Chondrocyte (in vitro differentiated cells): ENCODE results near the gene RNF145. TPM values are rescaled to one million over a fixed set of nuclear protein-coding genes. Genes with fewer than 3 reads are reported as not detected.
"Not testable (repeated sequence)": the region's sequence is repeated elsewhere in the genome, so short reads cannot be mapped to it uniquely, and the experiment has no call there.

ENCODE experiments used
- DNase-seq: peaks from one replicate; pipeline ENCODE4 v3.0.0; 2021; ENCODE audit warnings: mixed read lengths, low spot score
- H3K27ac Mint-ChIP-seq: one replicate; pipeline ENCODE4 v1.8.0; 2021; ENCODE audit warnings: mild to moderate bottlenecking, moderate library complexity, mixed read lengths; ENCODE audit not compliant: unreplicated experiment
- H3K27me3 Mint-ChIP-seq: 2 replicates; pipeline ENCODE4 v1.8.0; 2021; ENCODE audit warnings: low read depth, mixed read lengths
- H3K36me3 Mint-ChIP-seq: 2 replicates; pipeline ENCODE4 v1.8.0; 2021; ENCODE audit warnings: low read depth, mixed read lengths
- H3K4me1 Mint-ChIP-seq: 2 replicates; pipeline ENCODE4 v1.8.0; 2021; ENCODE audit warnings: low read depth, mild to moderate bottlenecking, mixed read lengths
- H3K4me3 Mint-ChIP-seq: one replicate; pipeline ENCODE4 v1.8.0; 2021; ENCODE audit warnings: mild to moderate bottlenecking, moderate library complexity, mixed read lengths; ENCODE audit not compliant: unreplicated experiment
- H3K9me3 Mint-ChIP-seq: 2 replicates; pipeline ENCODE4 v1.8.0; 2021; ENCODE audit warnings: low read depth, mixed read lengths
- total RNA-seq: library from RNA; stranded (reverse); gene quantifications from 3 replicates; pipeline ENCODE4 v1.2.1, GENCODE V29; 2021
- TF ChIP-seq, protein P1 (sequence below): fragments of 200-600 bp; sonication (generic); IDR thresholded peaks from 2 replicates; pipeline ENCODE4 v1.5.0; 2021; ENCODE audit warnings: antibody characterized with exemption, mild to moderate bottlenecking, moderate library complexity

The RNF145 gene
- total RNA-seq, 1 donor from 2014 or later: 83.9 TPM

DNA sequence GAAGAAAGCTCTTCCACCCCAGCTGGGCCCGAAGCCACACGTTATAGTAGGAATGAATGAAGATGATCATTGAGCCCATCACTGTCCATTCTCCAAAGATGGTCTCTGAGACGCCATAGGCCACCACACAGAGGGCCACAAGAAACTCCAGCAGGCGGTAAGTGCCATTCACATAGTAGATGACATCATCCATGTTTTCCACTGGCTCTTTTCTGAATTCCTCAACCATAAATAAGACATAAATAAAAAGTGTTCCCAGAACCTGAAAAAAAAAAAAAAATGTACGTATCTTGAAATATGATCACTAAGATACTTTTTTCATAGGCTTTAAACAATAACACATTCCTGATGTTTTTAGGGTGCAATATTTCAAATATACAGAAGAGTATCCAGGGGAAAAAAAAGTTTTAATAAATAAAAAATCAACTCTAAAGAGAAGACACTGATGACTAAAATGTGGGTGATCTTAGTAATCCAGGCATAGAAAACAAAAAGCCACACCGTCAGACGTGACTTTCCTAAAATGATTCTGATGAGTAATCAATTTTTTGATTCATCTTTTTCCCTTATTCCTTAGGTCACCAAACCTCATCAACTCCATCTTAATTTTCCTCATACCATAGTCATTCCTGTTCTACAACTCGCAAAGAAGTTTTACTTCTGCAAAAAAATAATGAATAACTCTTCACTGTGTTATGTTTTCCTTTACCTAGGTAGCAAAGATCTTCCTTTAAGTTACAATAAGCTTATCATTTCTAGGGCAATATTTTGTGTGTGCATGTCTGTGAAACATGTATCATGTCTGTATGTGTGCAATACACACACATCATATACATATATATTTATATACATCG, 47.8 kb downstream of the RNF145 start:
- Mint-ChIP-seq H3K4me3 (no peak overlapping the region), H3K9me3 (no peaks in the 10 kb centered on the region), H3K27me3 (no peaks in the 10 kb centered on the region), H3K4me1 (peaks cover 10% of the 10 kb centered on the region), H3K36me3 (peaks cover 12% of the 10 kb centered on the region), H3K27ac (no peak overlapping the region)
- DNase-seq: no peak
- TF ChIP-seq, protein P1, sequence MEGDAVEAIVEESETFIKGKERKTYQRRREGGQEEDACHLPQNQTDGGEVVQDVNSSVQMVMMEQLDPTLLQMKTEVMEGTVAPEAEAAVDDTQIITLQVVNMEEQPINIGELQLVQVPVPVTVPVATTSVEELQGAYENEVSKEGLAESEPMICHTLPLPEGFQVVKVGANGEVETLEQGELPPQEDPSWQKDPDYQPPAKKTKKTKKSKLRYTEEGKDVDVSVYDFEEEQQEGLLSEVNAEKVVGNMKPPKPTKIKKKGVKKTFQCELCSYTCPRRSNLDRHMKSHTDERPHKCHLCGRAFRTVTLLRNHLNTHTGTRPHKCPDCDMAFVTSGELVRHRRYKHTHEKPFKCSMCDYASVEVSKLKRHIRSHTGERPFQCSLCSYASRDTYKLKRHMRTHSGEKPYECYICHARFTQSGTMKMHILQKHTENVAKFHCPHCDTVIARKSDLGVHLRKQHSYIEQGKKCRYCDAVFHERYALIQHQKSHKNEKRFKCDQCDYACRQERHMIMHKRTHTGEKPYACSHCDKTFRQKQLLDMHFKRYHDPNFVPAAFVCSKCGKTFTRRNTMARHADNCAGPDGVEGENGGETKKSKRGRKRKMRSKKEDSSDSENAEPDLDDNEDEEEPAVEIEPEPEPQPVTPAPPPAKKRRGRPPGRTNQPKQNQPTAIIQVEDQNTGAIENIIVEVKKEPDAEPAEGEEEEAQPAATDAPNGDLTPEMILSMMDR: no peak

DNA sequence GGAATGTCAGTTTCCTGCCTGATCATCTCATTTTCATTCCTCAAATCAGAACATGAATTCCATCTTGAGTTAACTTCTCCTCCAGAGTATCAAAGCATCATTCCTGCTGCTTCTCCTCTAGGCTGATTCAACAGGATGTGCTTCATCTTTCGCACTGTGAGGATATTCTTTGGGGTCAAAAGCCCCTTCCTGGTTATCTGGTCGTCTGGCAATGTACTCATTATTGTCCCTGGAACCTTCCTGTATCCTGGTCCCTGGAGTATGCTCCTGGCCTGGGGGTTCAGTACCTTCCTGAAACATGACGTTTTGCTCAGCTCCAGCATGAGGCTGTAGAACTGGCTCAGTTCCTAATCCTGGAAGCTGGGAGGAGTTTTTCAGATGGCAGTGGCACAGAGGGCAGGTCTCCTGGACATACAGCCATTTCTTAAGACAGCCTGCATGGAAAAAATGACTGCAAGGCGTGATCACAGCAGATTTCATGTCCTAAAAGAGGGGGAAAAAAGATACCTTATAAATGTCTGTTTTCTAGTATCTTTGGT, 50.7 kb downstream of the RNF145 start:
- not testable (repeated sequence) for H3K4me1 Mint-ChIP-seq, H3K27me3 Mint-ChIP-seq, H3K27ac Mint-ChIP-seq, H3K9me3 Mint-ChIP-seq, H3K4me3 Mint-ChIP-seq, DNase-seq
- peaks cover 12% of the 10 kb centered on the region for H3K36me3 Mint-ChIP-seq

DNA sequence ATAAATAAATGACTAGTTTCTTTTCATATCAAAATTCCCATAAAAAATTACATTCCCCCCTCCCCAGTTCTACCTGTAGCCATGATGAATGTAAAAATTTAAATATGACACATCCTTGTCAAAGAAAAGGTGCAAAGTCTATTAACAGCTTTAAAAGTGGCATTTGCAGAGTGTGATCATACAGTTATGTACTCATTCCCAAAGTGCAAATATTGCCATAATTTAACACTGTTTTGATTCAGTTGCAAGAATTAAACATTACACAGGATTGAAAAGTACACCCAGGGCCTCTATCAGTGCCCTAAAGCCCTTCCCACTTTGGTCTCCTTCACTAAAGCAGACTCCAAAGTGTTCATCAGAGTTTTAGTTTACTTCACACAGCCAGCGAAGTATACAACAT, 51.8 kb downstream of the RNF145 start:
- TF ChIP-seq, protein P1: no peak
- Mint-ChIP-seq H3K27me3 (no peaks in the 10 kb centered on the region), H3K36me3 (peaks cover 11% of the 10 kb centered on the region), H3K27ac (no peak overlapping the region), H3K4me3 (no peak overlapping the region), H3K9me3 (no peaks in the 10 kb centered on the region), H3K4me1 (peaks cover 4% of the 10 kb centered on the region)
- no peak for DNase-seq

DNA sequence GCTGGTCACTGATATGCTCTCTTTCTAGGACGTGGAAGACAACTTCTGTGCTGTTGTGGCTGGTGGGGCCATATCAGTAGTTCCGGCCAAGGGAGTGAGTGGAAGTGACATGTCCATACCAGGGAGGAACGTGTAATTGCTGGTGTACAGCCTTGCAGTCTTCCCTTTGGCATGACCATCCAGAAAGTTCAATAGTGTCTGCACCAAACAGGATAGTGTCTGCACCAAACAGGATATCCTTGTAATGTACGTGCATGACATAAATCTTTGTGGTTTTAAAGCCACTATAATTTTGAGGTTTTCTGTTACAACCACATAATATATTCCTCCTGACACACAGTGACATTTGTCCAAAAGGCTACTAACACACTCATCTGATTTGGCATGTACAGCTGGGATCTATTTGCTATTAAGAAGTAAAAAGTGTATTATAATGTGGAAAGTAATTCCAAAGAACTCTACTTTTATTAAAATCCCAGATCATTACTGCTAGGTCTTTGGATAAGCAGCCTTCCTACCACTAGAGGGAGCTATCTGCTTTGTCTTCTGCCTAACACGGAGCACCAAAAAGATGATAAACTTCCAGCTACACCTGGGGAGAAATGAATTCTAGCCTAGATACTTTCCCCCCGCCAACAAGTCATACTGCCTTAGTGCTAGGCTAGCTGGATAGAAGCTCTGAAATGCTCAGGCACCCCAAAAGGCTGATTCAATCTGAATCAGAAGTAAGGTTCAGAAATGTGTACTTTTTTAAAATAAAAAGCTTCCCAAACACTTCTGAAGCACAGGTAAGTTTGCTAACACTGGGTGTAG, 52.7 kb downstream of the RNF145 start:
- Mint-ChIP-seq H3K4me1 (peaks cover 4% of the 10 kb centered on the region), H3K9me3 (no peaks in the 10 kb centered on the region), H3K27me3 (no peaks in the 10 kb centered on the region), H3K4me3 (no peak overlapping the region), H3K36me3 (peaks cover 11% of the 10 kb centered on the region), H3K27ac (no peak overlapping the region)
- no peak for DNase-seq
- TF ChIP-seq, protein P1: peak; percentile 95

DNA sequence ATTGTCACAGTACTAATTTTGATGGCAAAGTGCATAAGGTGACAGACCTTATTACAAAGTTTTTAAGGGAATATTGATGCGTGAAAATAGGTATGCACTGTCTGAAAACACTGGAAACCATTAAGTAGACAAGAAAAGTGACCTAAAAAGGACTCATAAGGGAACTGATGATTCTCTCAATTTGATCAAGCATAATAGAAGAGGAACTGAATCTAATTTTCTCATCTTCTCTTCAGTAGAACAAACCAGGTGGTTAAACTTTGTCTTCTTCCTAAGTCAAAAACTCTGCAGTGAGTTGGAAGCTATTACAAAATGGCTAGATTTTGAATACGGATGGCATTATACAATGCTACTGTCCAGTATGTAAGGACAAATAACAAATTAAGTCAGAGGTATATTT, 53.4 kb downstream of the RNF145 start:
- H3K36me3 Mint-ChIP-seq: peaks cover 6% of the 10 kb centered on the region
- H3K27me3 Mint-ChIP-seq: no peaks in the 10 kb centered on the region
- no peak for DNase-seq
- H3K4me1 Mint-ChIP-seq: peaks cover 4% of the 10 kb centered on the region
- TF ChIP-seq, protein P1: no peak
- no peak overlapping the region for H3K27ac Mint-ChIP-seq
- peaks cover 2% of the 10 kb centered on the region for H3K9me3 Mint-ChIP-seq
- H3K4me3 Mint-ChIP-seq: no peak overlapping the region
